HCT116 (cell line): ENCODE measurements around the gene NUDT14. TPM values are rescaled to one million over a fixed set of nuclear protein-coding genes. Genes with fewer than 3 reads are reported as not detected.

Experiments used
- ATAC-seq: fragments of 200-7000 bp; cut with Tn5 transposase; 2 replicates; pipeline ENCODE4 v1.9.1; 2020; ENCODE audit warnings: mild to moderate bottlenecking, moderate library complexity
- BruUV-seq: library from RNA; stranded (reverse); fragments of 400-500 nt; replicated peaks from 2 replicates; lab custom pipeline; 2021; lab: Mats Ljungman, UMichigan
- CTCF ChIA-PET: fragments of 300-600 bp; sonication (Branson Sonifier 250); formaldehyde crosslinking; loops from one replicate; lab custom pipeline; 2021; ENCODE audit warnings: antibody characterized with exemption; lab: Charles Lee
- POLR2A ChIA-PET: fragments of 300-600, 350-600 bp; sonication (Branson Sonifier 250); formaldehyde crosslinking; loops from one replicate; lab custom pipeline; 2021; ENCODE audit warnings: antibody characterized with exemption; lab: Charles Lee
- RAD21 ChIA-PET, 2 experiments: fragments of 300-600 bp; sonication (Branson Sonifier 250); formaldehyde crosslinking; loops; one replicate each; lab custom pipeline; 2023; ENCODE audit warnings: low total read pairs in 2 of 2; ENCODE audit not compliant: uncharacterized antibody in 2 of 2, unreplicated experiment in 2 of 2, low non-redundant PET in 1 of 2; lab: Charles Lee
- DNase-seq: peaks from one replicate; pipeline ENCODE4 v3.0.0-alpha.2; 2010; ENCODE audit warnings: low read depth, low spot score
- H2AFZ ChIP-seq: fragments of 200-600 bp; shearing (Covaris generic), sonication (generic); 2 replicates; pipeline ENCODE4 v1.6.1; 2017; ENCODE audit warnings: low read depth, mixed run types, mixed read lengths, antibody characterized with exemption, low read length; ENCODE audit not compliant: poor library complexity, severe bottlenecking
- H3K27ac ChIP-seq: 2 replicates; pipeline ENCODE4 v1.5.1; 2012; ENCODE audit warnings: low read depth, low read length
- H3K27me3 ChIP-seq: fragments of 200-600 bp; sonication (generic); 2 replicates; pipeline ENCODE4 v1.6.1; 2016; ENCODE audit warnings: mixed run types, low read length, mixed read lengths; ENCODE audit not compliant: insufficient read depth
- H3K36me3 ChIP-seq, 2 experiments: fragments of 200-500 bp in 1 of 2; fragments of 200-600 bp in 1 of 2; sonication (Bioruptor generic) in 1 of 2; sonication (generic) in 1 of 2; 2 replicates each; pipeline versions ENCODE4 v1.5.1 to v1.6.1; 2014 to 2016; ENCODE audit warnings: low read length in 2 of 2, inconsistent platforms in 1 of 2, mixed read lengths in 1 of 2, mixed run types in 1 of 2; ENCODE audit not compliant: insufficient read depth in 2 of 2, control insufficient read depth in 1 of 2
- H3K4me1 ChIP-seq, 2 experiments: fragments of 200-600 bp in 1 of 2; sonication (generic) in 1 of 2; 2 replicates each; pipeline versions ENCODE4 v1.5.1 to v1.6.1; 2012 to 2017; ENCODE audit warnings: low read length in 2 of 2, inconsistent platforms in 1 of 2, mild to moderate bottlenecking in 1 of 2, mixed read lengths in 1 of 2, mixed run types in 1 of 2, moderate library complexity in 1 of 2; ENCODE audit not compliant: insufficient read depth in 2 of 2, control insufficient read depth in 1 of 2
- H3K4me2 ChIP-seq: fragments of 200-600 bp; sonication (generic); 2 replicates; pipeline ENCODE4 v1.6.1; 2017; ENCODE audit warnings: mixed run types, low read length, mixed read lengths
- H3K4me3 ChIP-seq, 2 experiments: fragments of 200-600 bp in 1 of 2; sonication (generic) in 1 of 2; replicated peaks in 1 of 2; 2 replicates each; pipeline ENCODE4 v1.5.1; 2011 to 2016; ENCODE audit warnings: low read length in 2 of 2, control low read depth in 1 of 2, low read depth in 1 of 2, mild to moderate bottlenecking in 1 of 2, mixed read lengths in 1 of 2, mixed run types in 1 of 2
- H3K79me2 ChIP-seq: fragments of 200-600 bp; sonication (generic); 2 replicates; pipeline ENCODE4 v1.6.1; 2017; ENCODE audit warnings: mild to moderate bottlenecking, mixed run types, low read length, moderate library complexity, mixed read lengths; ENCODE audit not compliant: insufficient read depth
- H3K9ac ChIP-seq: fragments of 200-600 bp; sonication (generic); 2 replicates; pipeline ENCODE4 v1.6.1; 2016; ENCODE audit warnings: low read length, mixed read lengths
- H3K9me2 ChIP-seq: fragments of 200-600 bp; sonication (generic), shearing (Covaris generic); 2 replicates; pipeline ENCODE4 v1.6.1; 2017; ENCODE audit warnings: mixed run types, mild to moderate bottlenecking, moderate library complexity; ENCODE audit not compliant: insufficient read depth
- H3K9me3 ChIP-seq, 2 experiments: fragments of 200-500 bp in 1 of 2; fragments of 200-600 bp in 1 of 2; sonication (Bioruptor generic) in 1 of 2; sonication (generic) in 1 of 2; 2 replicates each; pipeline ENCODE4 v1.6.1; 2014 to 2017; ENCODE audit warnings: low read length in 2 of 2, mixed read lengths in 2 of 2, inconsistent platforms in 1 of 2, low read depth in 1 of 2, mild to moderate bottlenecking in 1 of 2, mixed run types in 1 of 2, moderate library complexity in 1 of 2; ENCODE audit not compliant: control insufficient read depth in 1 of 2, insufficient read depth in 1 of 2
- H4K20me1 ChIP-seq: fragments of 200-600 bp; sonication (generic), shearing (Covaris generic); 2 replicates; pipeline ENCODE4 v1.6.1; 2017; ENCODE audit warnings: mixed run types, mild to moderate bottlenecking, moderate library complexity; ENCODE audit not compliant: insufficient read depth
- CBX3 ChIP-seq: IDR thresholded peaks from 2 replicates; pipeline ENCODE4 v1.6.1; 2012; ENCODE audit warnings: low read depth
- EGR1 ChIP-seq: IDR thresholded peaks from 2 replicates; pipeline ENCODE4 v1.6.1; 2012; ENCODE audit warnings: low read depth
- ELF1 ChIP-seq: IDR thresholded peaks from 2 replicates; pipeline ENCODE4 v1.6.1; 2012; ENCODE audit warnings: low read depth, borderline replicate concordance
- EZH2 ChIP-seq: fragments of 200-600 bp; sonication (generic); IDR thresholded peaks from 2 replicates; pipeline ENCODE4 v1.6.1; 2017; ENCODE audit warnings: antibody characterized with exemption, mixed run types
- FOSL1 ChIP-seq: IDR thresholded peaks from 2 replicates; pipeline ENCODE4 v1.6.1; 2012; ENCODE audit warnings: low read depth
- JUND ChIP-seq: IDR thresholded peaks from 2 replicates; pipeline ENCODE4 v1.6.1; 2012
- POLR2A ChIP-seq: IDR thresholded peaks from 2 replicates; pipeline ENCODE4 v1.7.0; 2011; ENCODE audit warnings: borderline replicate concordance; ENCODE audit not compliant: insufficient read depth, insufficient read length; ENCODE audit errors: extremely low read depth
- POLR2AphosphoS5 ChIP-seq: IDR thresholded peaks from 2 replicates; pipeline ENCODE4 v1.6.1; 2011; ENCODE audit warnings: mild to moderate bottlenecking, low read depth, low read length, moderate library complexity
- REST ChIP-seq: IDR thresholded peaks from 2 replicates; pipeline ENCODE4 v1.6.1; 2012; ENCODE audit warnings: low read depth
- SIN3A ChIP-seq: IDR thresholded peaks from 2 replicates; pipeline ENCODE4 v1.6.1; 2012; ENCODE audit warnings: low read depth
- SRF ChIP-seq: IDR thresholded peaks from 2 replicates; pipeline ENCODE4 v1.6.1; 2012; ENCODE audit warnings: low read depth
- ZFX ChIP-seq: fragments of 450-650 bp; IDR thresholded peaks from 2 replicates; pipeline ENCODE4 v1.6.1; 2017
- ZNF274 ChIP-seq: fragments of 200-500 bp; sonication (Bioruptor generic); IDR thresholded peaks from 2 replicates; pipeline ENCODE4 v1.6.1; 2014; ENCODE audit warnings: mild to moderate bottlenecking, low read depth, low read length, inconsistent platforms
- intact Hi-C: fragments of 100-400 bp; cut with micrococcal nuclease; formaldehyde crosslinking; loops from 2 replicates; pipeline ENCODE4 v1.10.0; 2022
- total RNA-seq: library from RNA; stranded (reverse); gene quantifications from one replicate; pipeline ENCODE4 v1.2.1, GENCODE V29; 2021; ENCODE audit not compliant: unreplicated experiment
- TF ChIP-seq, protein P1 (sequence below), 3 experiments: fragments of 200-600 bp in 1 of 3; sonication (generic) in 1 of 3; IDR thresholded peaks in 2 of 3; conservative IDR thresholded peaks in 1 of 3; 2 replicates each; pipeline ENCODE4 v1.5.1; 2012 to 2017; ENCODE audit warnings: low read depth in 2 of 3, low read length in 2 of 3, antibody characterized with exemption in 1 of 3, borderline replicate concordance in 1 of 3, control low read depth in 1 of 3, mild to moderate bottlenecking in 1 of 3, mixed read lengths in 1 of 3, mixed run types in 1 of 3, moderate library complexity in 1 of 3; ENCODE audit not compliant: insufficient read depth in 1 of 3

The NUDT14 gene
- total RNA-seq, 1 experiment from 2014 or later: 56.1 TPM

DNA sequence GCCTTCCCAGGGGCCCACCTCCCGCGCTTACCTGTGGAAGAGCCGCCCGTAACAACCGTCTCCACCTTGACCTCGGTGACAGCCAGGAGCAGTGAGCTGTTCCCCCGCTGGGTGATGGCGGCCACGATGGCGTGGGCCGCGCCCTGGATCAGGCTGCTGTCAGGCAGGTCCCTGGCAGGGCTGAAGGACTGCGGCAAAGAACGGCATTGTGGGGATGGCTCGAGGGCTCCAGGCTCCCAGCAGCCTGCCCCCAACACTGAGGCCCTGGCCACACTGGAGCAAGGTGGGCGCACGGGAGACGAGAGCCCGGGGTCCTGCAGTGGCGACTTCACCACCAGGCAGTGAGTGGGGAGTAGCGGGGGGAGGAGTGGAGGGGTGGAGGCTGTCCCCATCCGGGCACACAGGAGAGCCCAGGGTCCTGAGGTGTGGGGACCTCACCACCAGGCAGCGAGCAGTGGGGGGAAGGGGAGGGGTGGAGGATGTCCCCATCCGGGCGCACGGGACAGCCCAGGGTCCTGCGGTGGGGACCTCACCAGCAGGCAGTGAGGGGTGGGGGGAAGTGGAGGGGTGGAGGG is 37.6 kb downstream of the NUDT14 start (continued):
- TF ChIP-seq REST: no peak
- TF ChIP-seq EZH2: no peak
- no peak for TF ChIP-seq EGR1
- no peak for TF ChIP-seq ZFX
- no peak for TF ChIP-seq ZNF274
- TF ChIP-seq JUND: no peak
- no peak for TF ChIP-seq ELF1
- TF ChIP-seq CBX3: no peak
- no peak for TF ChIP-seq FOSL1
- TF ChIP-seq SRF: no peak
- TF ChIP-seq POLR2A: no peak
- TF ChIP-seq SIN3A: no peak
- TF ChIP-seq, all 23 proteins: peak for 0

DNA sequence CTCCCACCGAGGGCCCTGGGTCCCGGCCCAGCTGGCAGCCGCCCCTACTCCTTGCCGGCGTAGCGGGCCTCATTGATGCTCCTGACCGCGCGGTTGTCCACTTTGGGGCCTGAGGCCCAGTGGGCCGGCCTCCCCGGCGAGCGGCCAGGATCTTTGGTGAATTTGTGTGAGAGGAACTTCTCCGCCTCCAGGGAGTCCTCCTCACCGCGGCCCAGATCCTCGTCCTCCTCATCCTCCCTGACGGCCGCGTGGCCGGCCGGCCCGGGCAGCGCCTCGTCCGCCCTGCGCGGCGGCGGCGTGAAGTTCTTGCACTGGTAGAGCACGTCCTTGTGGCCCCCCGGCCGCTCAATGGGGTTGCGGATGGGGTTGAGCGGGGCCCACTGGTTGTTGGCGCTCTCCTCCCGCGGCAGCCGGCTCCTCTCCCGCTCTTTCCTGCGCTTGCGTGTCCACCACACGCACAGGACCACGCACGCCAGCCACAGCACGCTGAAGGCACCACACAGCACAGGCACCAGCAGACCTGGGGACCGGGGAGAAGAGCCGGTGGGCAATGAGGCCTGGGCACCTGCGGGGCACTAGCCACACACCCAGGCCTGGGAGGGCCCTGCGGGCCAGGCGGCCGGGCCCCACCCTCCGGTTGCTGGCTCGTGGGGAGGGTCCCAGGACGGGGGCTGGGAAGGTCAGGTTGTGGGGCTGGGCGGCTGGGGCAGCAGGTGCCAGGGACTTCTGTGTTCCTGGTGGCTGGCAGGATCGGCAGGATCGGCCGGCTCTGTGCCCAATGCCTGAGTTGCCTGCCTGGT is 38.3 kb downstream of the NUDT14 start:
- Histone ChIP-seq H3K4me1 (no peaks in the 10 kb centered on the region), H3K4me3 (no peak overlapping the region), H3K27ac (no peak overlapping the region; the same call in 1 of the 2 replicates), H3K4me2 (no peak overlapping the region), H3K79me2 (no peaks in the 10 kb centered on the region)
- BruUV-seq: no TSS peak
- TF ChIP-seq POLR2AphosphoS5 (no peak), EZH2 (no peak)
- TF ChIP-seq, protein P1, sequence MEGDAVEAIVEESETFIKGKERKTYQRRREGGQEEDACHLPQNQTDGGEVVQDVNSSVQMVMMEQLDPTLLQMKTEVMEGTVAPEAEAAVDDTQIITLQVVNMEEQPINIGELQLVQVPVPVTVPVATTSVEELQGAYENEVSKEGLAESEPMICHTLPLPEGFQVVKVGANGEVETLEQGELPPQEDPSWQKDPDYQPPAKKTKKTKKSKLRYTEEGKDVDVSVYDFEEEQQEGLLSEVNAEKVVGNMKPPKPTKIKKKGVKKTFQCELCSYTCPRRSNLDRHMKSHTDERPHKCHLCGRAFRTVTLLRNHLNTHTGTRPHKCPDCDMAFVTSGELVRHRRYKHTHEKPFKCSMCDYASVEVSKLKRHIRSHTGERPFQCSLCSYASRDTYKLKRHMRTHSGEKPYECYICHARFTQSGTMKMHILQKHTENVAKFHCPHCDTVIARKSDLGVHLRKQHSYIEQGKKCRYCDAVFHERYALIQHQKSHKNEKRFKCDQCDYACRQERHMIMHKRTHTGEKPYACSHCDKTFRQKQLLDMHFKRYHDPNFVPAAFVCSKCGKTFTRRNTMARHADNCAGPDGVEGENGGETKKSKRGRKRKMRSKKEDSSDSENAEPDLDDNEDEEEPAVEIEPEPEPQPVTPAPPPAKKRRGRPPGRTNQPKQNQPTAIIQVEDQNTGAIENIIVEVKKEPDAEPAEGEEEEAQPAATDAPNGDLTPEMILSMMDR (IDR thresholded peaks at IDR 0.05 in 2 of 3, conservative IDR thresholded peaks at IDR 0.05 in 1 of 3; ENCODE audit: borderline replicate concordance in 1 of 3, insufficient read depth in 1 of 3, low read depth in 2 of 3, low read length in 2 of 3): no peak
- TF ChIP-seq, all 23 proteins: peak for 0
- RAD21 ChIA-PET: no interaction called here
- Histone ChIP-seq H4K20me1 (no peaks in the 10 kb centered on the region), H3K9ac (no peak overlapping the region), H2AFZ (no peak overlapping the region), H3K27me3 (no peaks in the 10 kb centered on the region), H3K9me2 (no peaks in the 10 kb centered on the region), H3K9me3 (no peaks in the 10 kb centered on the region), H3K36me3 (peaks cover 7 to 25% of the 10 kb centered on the region in 2 experiments; a peak in 3 of 4 replicates)
- POLR2A ChIA-PET: no interaction called here
- no peak for DNase-seq
- ATAC-seq: no peak
- CTCF ChIA-PET: no interaction called here
- intact Hi-C loops: no loop called here
